CD4-positive, alpha-beta memory T cell (primary cell): ENCODE data around the gene CAVIN2. TPM values are rescaled to one million over a fixed set of nuclear protein-coding genes. Genes with fewer than 3 reads are reported as not detected.
A peak's percentile ranks its signal among the peaks of the same experiment; 100 is the strongest.

Source experiments
- CTCF ChIA-PET: fragments of 350-600 bp; sonication (Branson Sonifier 250); formaldehyde crosslinking; loops from one replicate; lab custom pipeline; 2021; ENCODE audit warnings: inconsistent platforms; ENCODE audit not compliant: partially characterized antibody; lab: Charles Lee
- POLR2A ChIA-PET: fragments of 350-600 bp; sonication (Branson Sonifier 250); formaldehyde crosslinking; loops from one replicate; lab custom pipeline; 2021; ENCODE audit not compliant: partially characterized antibody; lab: Charles Lee
- DNase-seq, 5 donors: peaks; one replicate each; pipeline versions ENCODE4 v3.0.0 to v3.0.0-alpha.2; 2020 to 2022; ENCODE audit warnings: mixed read lengths in 1 of 5
- H3K27ac ChIP-seq: one replicate; pipeline ENCODE4 v1.7.0; 2013; ENCODE audit warnings: low read depth, low read length
- H3K27me3 ChIP-seq: 2 replicates; pipeline ENCODE4 v1.7.0; 2013; ENCODE audit warnings: mild to moderate bottlenecking, low read length, moderate library complexity; ENCODE audit not compliant: insufficient read depth
- H3K36me3 ChIP-seq: 2 replicates; pipeline ENCODE4 v1.7.0; 2013; ENCODE audit warnings: mild to moderate bottlenecking, low read length, moderate library complexity; ENCODE audit not compliant: insufficient read depth
- H3K4me1 ChIP-seq: 2 replicates; pipeline ENCODE4 v1.7.0; 2013; ENCODE audit warnings: mild to moderate bottlenecking, low read length, moderate library complexity; ENCODE audit not compliant: insufficient read depth
- H3K4me3 ChIP-seq, 2 donors: one replicate each; pipeline ENCODE4 v1.7.0; 2013; ENCODE audit warnings: low read length in 2 of 2, mild to moderate bottlenecking in 1 of 2
- H3K9me3 ChIP-seq, 2 donors: one replicate each; pipeline ENCODE4 v1.7.0; 2013; ENCODE audit warnings: low read length in 2 of 2, control low read depth in 1 of 2; ENCODE audit not compliant: control insufficient read depth in 1 of 2
- H3K27ac Mint-ChIP-seq, 7 donors: one replicate each; pipeline ENCODE4 v1.8.0; 2020 to 2021; ENCODE audit warnings: mixed read lengths in 7 of 7, mild to moderate bottlenecking in 6 of 7, inconsistent platforms in 3 of 7, moderate library complexity in 3 of 7
- H3K27me3 Mint-ChIP-seq, 2 donors: one replicate each; pipeline ENCODE4 v1.8.0; 2020 to 2021; ENCODE audit warnings: mixed read lengths in 2 of 2
- H3K36me3 Mint-ChIP-seq, 2 donors: one replicate each; pipeline ENCODE4 v1.8.0; 2020 to 2021; ENCODE audit warnings: mixed read lengths in 2 of 2, inconsistent platforms in 1 of 2, mild to moderate bottlenecking in 1 of 2
- H3K4me1 Mint-ChIP-seq, 4 donors: one replicate each; pipeline ENCODE4 v1.8.0; 2020 to 2021; ENCODE audit warnings: mixed read lengths in 4 of 4, mild to moderate bottlenecking in 1 of 4
- H3K4me3 Mint-ChIP-seq, 8 donors: one replicate each; pipeline ENCODE4 v1.8.0; 2020 to 2021; ENCODE audit warnings: mixed read lengths in 8 of 8, mild to moderate bottlenecking in 7 of 8, moderate library complexity in 6 of 8, inconsistent platforms in 3 of 8
- H3K9me3 Mint-ChIP-seq, 8 donors: one replicate each; pipeline ENCODE4 v1.8.0; 2020 to 2021; ENCODE audit warnings: mixed read lengths in 8 of 8, mild to moderate bottlenecking in 5 of 8, inconsistent platforms in 3 of 8, moderate library complexity in 1 of 8
- intact Hi-C: fragments of 100-400 bp; cut with micrococcal nuclease; formaldehyde crosslinking; loops from one replicate; pipeline ENCODE4 v1.15.1; 2023
- polyA plus RNA-seq, 2 donors: library from polyadenylated mRNA; unstranded; fragments of 300-500 nt; fragmentation: Illumina TruSeq; gene quantifications; one replicate each; pipeline ENCODE4 v1.2.3, GENCODE V29; 2021
- total RNA-seq, 2 experiments: library from RNA; stranded (reverse); gene quantifications; one replicate each; pipeline ENCODE4 v1.2.3, GENCODE V29; 2021

CAVIN2 gene
- total and polyA plus RNA-seq, 4 experiments from 2014 or later = 0.06 TPM; not detected in 3

- peak in 4 of 5 donors; percentile 5 to 16 (median 10) for DNase-seq
- Mint-ChIP-seq H3K27ac (no peak overlapping the region), H3K4me3 (no peak overlapping the region), H3K4me1 (peaks cover 0 to 1% (median 0%) of the 10 kb centered on the region in 4 donors), H3K27me3 (peaks cover 8 to 13% of the 10 kb centered on the region in 2 donors), H3K9me3 (no peaks in the 10 kb centered on the region), H3K36me3 (no peaks in the 10 kb centered on the region)
- Histone ChIP-seq H3K27ac (no peak overlapping the region), H3K27me3 (no peaks in the 10 kb centered on the region), H3K4me3 (no peak overlapping the region), H3K9me3 (no peaks in the 10 kb centered on the region), H3K4me1 (no peaks in the 10 kb centered on the region), H3K36me3 (no peaks in the 10 kb centered on the region)
- POLR2A ChIA-PET = no interaction called here
- intact Hi-C loops = loop anchor here (1.0 to 10.0 kb wide), 2 partner anchors 237 to 350 kb away; no protein-coding TSS in a partner anchor
- CTCF ChIA-PET = interaction anchor here (0.9 to 2.3 kb wide), 3 partner anchors 11 to 351 kb away, joined by 3 to 16 read pairs (median 8); no protein-coding TSS in a partner anchor
Measured at GRCh38 chr2:191811807-191812602, 34.9 kb downstream of the CAVIN2 start.

GRCh38 chr2:191806396-191806795, 40.5 kb downstream of the CAVIN2 start:
- H3K4me3 Mint-ChIP-seq = no peak overlapping the region
- no peak for DNase-seq
- peaks cover 6% of the 10 kb centered on the region for H3K27me3 ChIP-seq
- H3K27ac ChIP-seq = no peak overlapping the region
- no peaks in the 10 kb centered on the region for H3K4me1 ChIP-seq
- H3K27me3 Mint-ChIP-seq = peaks cover 7 to 8% of the 10 kb centered on the region in 2 donors
- no peak overlapping the region for H3K4me3 ChIP-seq
- intact Hi-C loops = no loop called here
- no peaks in the 10 kb centered on the region for H3K36me3 ChIP-seq
- ChIA-PET POLR2A (no interaction called here), CTCF (no interaction called here)
- no peaks in the 10 kb centered on the region for H3K4me1 Mint-ChIP-seq
- no peaks in the 10 kb centered on the region for H3K9me3 Mint-ChIP-seq
- H3K27ac Mint-ChIP-seq = no peak overlapping the region
- H3K9me3 ChIP-seq = no peaks in the 10 kb centered on the region
- no peaks in the 10 kb centered on the region for H3K36me3 Mint-ChIP-seq

- H3K4me1 ChIP-seq = no peaks in the 10 kb centered on the region
- intact Hi-C loops = no loop called here
- POLR2A ChIA-PET = no interaction called here
- no peaks in the 10 kb centered on the region for H3K36me3 ChIP-seq
- Mint-ChIP-seq H3K27me3 (peaks cover 7 to 11% of the 10 kb centered on the region in 2 donors), H3K27ac (no peak overlapping the region), H3K4me1 (no peaks in the 10 kb centered on the region), H3K4me3 (no peak overlapping the region), H3K36me3 (no peaks in the 10 kb centered on the region), H3K9me3 (no peaks in the 10 kb centered on the region)
- no peak overlapping the region for H3K4me3 ChIP-seq
- peaks cover 6% of the 10 kb centered on the region for H3K27me3 ChIP-seq
- no peak overlapping the region for H3K27ac ChIP-seq
- H3K9me3 ChIP-seq = no peaks in the 10 kb centered on the region
- CTCF ChIA-PET = no interaction called here
- DNase-seq = no peak
Measured at GRCh38 chr2:191804766-191805165, 42.1 kb downstream of the CAVIN2 start.

GRCh38 chr2:191803007-191803406, 43.9 kb downstream of the CAVIN2 start:
- H3K36me3 ChIP-seq = no peaks in the 10 kb centered on the region
- no peaks in the 10 kb centered on the region for H3K9me3 ChIP-seq
- H3K27me3 ChIP-seq = peaks cover 6% of the 10 kb centered on the region
- DNase-seq = no peak
- Mint-ChIP-seq H3K27me3 (peaks cover 5 to 12% of the 10 kb centered on the region in 2 donors), H3K4me1 (no peaks in the 10 kb centered on the region), H3K27ac (no peak overlapping the region), H3K36me3 (no peaks in the 10 kb centered on the region), H3K9me3 (no peaks in the 10 kb centered on the region), H3K4me3 (no peak overlapping the region)
- no peaks in the 10 kb centered on the region for H3K4me1 ChIP-seq
- intact Hi-C loops = no loop called here
- no peak overlapping the region for H3K27ac ChIP-seq
- CTCF ChIA-PET = no interaction called here
- H3K4me3 ChIP-seq = no peak overlapping the region
- POLR2A ChIA-PET = no interaction called here

GRCh38 chr2:191802180-191802579, 44.7 kb downstream of the CAVIN2 start:
- Mint-ChIP-seq H3K9me3 (no peaks in the 10 kb centered on the region), H3K36me3 (no peaks in the 10 kb centered on the region), H3K27ac (no peak overlapping the region), H3K4me3 (no peak overlapping the region), H3K4me1 (no peaks in the 10 kb centered on the region), H3K27me3 (peaks cover 6 to 14% of the 10 kb centered on the region in 2 donors)
- CTCF ChIA-PET = interaction anchor here (1.2 to 1.9 kb wide), 2 partner anchors 10 to 360 kb away, joined by 4 to 8 read pairs; no protein-coding TSS in a partner anchor
- Histone ChIP-seq H3K4me1 (no peaks in the 10 kb centered on the region), H3K4me3 (no peak overlapping the region), H3K9me3 (no peaks in the 10 kb centered on the region), H3K36me3 (no peaks in the 10 kb centered on the region), H3K27ac (no peak overlapping the region), H3K27me3 (peaks cover 6% of the 10 kb centered on the region)
- POLR2A ChIA-PET = no interaction called here
- intact Hi-C loops = no loop called here
- no peak for DNase-seq

GRCh38 chr2:191800874-191801273, 46.0 kb downstream of the CAVIN2 start:
- Histone ChIP-seq H3K36me3 (no peaks in the 10 kb centered on the region), H3K4me3 (no peak overlapping the region), H3K4me1 (no peaks in the 10 kb centered on the region), H3K27me3 (no peaks in the 10 kb centered on the region), H3K27ac (no peak overlapping the region), H3K9me3 (no peaks in the 10 kb centered on the region)
- ChIA-PET POLR2A (no interaction called here), CTCF (interaction anchor here (1.9 kb wide), 1 partner anchor 12 kb away, joined by 8 read pairs; no protein-coding TSS in a partner anchor)
- Mint-ChIP-seq H3K27me3 (peaks cover 3 to 14% of the 10 kb centered on the region in 2 donors), H3K4me1 (no peaks in the 10 kb centered on the region), H3K9me3 (no peaks in the 10 kb centered on the region), H3K27ac (no peak overlapping the region), H3K4me3 (no peak overlapping the region), H3K36me3 (no peaks in the 10 kb centered on the region)
- intact Hi-C loops = no loop called here
- no peak for DNase-seq

- Mint-ChIP-seq H3K27ac (no peak overlapping the region), H3K27me3 (peaks cover 3 to 12% of the 10 kb centered on the region in 2 donors), H3K36me3 (no peaks in the 10 kb centered on the region), H3K4me3 (no peak overlapping the region), H3K4me1 (no peaks in the 10 kb centered on the region), H3K9me3 (no peaks in the 10 kb centered on the region)
- Histone ChIP-seq H3K4me1 (no peaks in the 10 kb centered on the region), H3K9me3 (no peaks in the 10 kb centered on the region), H3K27ac (no peak overlapping the region), H3K36me3 (no peaks in the 10 kb centered on the region), H3K27me3 (no peaks in the 10 kb centered on the region), H3K4me3 (no peak overlapping the region)
- POLR2A ChIA-PET = no interaction called here
- CTCF ChIA-PET = no interaction called here
- intact Hi-C loops = no loop called here
- no peak for DNase-seq
Measured at GRCh38 chr2:191799526-191799925, 47.4 kb downstream of the CAVIN2 start.
